Endometrial microvascular endothelial cells (primary cell): ENCODE data around the gene PTPRJ. TPM values are rescaled to one million over a fixed set of nuclear protein-coding genes. Genes with fewer than 3 reads are reported as not detected.

Experiments used
- in situ Hi-C: cut with HindIII; loops from 2 replicates; pipeline ENCODE4 v1.10.0; 2017; ENCODE audit warnings: low sequenced_read_pairs, low pct_unique_long_range_greater_than_20kb; ENCODE audit errors: inconsistent ontology term
- total RNA-seq: library from RNA; depleted of rRNA; stranded (reverse); fragments of >200 nt; gene quantifications from one replicate; pipeline ENCODE4 v1.2.3, GENCODE V29; 2015; ENCODE audit errors: inconsistent ontology term

Gene PTPRJ
- total RNA-seq, 1 donor from 2014 or later, result 10.8 TPM

DNA sequence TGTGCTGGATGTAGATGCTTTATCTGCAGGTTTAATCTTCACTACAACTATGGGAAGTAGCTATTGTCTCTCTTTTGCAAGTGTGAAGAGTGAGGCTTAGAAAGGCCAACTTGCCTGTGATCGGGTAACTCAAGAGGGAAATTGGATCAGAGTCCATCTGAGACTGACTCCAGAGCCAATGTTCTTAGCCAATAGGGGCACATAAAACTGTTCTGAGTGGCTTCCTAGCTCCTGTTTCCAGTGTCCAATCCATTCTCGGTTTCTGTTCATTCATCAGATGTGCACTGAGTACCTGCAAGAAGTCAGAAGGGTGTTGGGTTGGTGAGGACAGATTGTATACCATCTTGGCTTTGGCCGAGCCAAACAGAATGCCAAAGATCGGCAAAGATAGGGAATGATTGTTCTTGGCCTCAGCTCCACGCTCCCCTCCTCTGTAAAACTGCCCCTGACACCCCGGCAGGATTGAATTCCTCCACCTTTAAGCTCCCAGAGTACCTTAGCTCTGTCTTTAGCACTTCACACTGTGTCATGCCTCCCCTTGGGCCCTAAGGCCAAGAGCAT lies 100.0 kb downstream of the PTPRJ start:
- in situ Hi-C loops, result no loop called here

DNA sequence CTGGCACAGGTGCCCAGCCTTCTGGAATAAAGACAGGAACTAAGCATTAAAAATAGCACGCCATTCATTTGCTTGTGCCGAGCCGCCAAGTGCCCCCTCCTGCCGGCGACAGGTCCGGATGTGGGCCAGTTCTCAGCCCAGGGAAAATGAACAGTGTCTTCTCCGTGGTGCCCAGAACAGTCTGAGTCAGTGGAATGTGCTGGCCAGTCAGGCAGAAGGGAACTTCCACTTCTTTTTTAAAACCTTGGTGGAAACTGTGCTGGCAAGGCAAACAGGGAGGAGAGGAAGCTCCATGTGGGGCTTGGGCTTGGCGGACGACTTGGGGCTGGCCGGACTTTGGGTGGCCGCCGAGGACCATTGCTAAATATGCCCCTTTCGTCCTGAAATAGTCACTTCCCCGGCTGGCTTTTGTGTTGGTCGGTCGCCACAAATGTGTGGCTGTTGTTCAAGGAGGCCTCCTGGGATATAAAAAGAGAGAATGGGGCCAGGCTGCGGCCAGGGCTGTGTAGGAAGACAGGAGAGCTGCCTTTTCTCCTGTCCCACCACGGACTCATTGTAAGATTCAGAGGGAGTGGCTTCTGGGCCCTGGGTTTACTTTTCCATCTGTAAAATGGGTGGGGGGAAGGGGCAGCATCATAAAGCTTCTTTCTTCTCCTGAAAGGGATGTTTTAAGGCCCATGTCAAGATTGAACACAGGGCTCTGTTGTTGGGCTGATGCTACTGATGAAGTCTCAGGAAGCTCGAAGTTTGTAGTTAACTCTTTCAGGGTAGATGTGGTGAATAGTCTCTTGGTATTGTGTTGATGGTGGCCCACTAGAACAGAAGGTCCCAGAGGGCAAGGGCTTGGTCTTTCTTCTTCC lies 101.0 kb downstream of the PTPRJ start:
- in situ Hi-C loops, result no loop called here

DNA sequence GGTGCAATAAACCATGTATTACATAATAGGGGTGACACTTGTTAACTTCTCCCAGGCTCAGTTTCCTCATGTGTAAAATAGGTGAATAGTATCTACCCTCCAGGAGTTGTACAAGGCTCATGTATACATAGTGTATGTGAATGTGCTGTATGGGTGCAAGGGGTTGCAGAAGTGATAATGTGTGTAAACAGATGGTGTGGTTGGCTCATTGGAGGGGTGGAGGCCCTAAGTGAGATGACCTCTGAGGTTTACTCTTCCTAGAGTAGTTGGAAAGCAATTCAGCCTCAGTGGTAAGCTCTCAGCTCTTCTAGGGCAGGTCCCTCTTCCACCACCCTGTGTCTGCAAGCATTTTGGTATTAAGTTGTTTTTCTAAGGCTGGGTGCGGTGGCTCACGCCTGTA lies 102.4 kb downstream of the PTPRJ start:
- in situ Hi-C loops, result no loop called here

DNA sequence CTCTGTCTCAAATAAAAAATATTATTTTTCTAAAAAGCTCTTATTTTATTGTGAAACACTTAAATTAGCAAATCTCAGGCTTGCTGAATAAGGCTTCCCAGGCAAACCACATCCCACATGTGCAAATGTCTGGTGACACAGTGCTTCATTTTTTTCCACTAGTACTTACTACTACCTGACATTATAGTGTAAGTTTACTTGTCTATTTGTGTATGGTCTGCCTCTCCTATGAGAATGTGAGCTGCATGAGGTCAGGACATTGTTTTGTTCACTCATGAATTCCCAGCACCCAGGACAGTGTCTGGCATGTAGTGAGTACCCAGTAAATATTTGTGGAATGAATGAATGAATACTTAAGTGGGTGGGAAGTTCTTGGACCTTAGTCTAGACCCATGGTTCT lies 103.1 kb downstream of the PTPRJ start:
- in situ Hi-C loops, result no loop called here

DNA sequence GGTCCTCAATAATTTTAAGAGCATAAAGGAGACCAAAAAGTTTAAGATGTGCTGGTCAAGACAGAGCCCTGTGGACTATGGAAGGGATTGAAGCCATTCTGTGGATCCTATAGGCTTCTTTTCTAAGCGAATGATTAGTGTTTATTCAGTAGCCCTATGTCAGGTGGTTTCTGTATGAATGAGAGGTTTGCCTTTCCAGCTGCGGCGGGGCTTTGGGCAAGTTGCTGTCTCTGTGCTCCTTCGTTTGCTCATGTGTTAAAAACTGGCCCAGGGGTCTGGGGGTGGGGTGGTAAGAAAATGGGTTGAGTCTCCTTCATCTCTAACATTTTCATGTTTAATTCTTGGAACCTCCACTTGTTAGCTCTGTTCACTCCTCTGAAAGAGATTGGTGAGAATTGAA lies 105.3 kb downstream of the PTPRJ start:
- in situ Hi-C loops, result no loop called here

DNA sequence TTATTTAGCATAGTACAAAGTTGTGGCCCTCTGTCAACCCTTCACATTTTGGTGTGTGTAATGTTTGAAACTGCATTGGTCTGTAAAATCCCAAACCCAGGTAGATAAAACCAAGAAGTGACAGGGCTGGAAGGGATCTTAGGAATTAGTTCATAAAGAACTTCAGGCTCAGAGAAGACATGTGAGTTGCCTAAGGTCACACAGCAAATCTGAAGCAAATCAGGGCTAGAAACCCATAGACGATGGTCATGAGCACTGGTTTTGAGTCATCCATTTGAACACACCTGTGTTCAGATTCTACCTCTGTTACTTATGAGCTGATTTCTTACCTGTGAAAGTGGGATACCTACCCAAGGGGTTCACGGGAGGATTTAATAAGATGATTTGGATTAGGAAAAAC lies 107.1 kb downstream of the PTPRJ start:
- in situ Hi-C loops, result no loop called here

DNA sequence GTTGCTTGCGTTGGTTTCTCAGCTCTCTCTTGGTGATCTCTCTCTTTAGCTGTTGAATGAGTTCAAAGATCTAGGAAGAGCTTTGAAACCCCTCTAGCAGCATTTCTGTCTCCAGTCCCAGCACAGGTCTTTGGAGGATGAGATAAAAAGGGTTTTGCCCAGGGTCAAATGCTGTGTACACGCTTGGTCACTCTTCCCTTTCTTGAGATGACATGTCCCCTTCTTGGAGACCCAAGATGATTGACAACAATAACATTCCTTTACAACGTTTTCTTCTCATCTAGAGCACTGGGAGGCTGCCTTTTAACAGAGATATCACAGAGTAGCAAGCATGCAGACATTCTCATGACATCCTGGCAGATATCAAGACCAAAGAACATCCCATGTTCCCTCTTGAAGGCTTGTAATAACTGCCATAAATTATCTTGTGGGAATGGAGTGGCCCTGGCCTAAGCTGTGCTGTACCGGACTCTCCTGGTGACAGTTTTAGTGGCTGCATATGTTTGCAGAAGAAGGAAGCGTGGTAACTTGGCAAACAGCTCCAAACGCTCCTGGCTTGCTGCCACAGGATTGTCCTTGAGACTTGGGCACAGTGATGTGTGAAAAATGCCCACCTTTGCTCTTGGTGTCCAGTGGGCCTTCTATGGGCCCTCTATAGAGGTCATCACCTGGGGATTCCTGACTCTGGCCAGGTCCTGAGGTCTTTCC lies 107.8 kb downstream of the PTPRJ start:
- in situ Hi-C loops, result no loop called here

DNA sequence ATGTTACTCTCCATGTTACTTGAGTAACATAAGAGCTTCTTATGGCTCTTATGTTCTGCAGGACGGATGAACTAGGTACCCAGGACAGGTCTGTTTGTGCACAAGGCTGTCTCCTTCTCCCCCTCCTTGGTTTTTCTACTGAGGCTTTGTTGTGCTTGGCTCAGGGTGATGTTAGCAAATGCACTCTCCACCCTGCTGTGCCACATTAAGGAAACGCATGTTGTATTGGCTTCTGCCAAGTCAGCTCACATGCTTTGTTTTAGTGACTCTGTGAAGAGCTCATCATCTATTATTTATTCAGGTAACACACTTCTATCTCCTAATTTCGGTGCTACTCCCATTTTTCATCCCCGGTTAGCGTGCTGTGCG lies 108.3 kb downstream of the PTPRJ start:
- in situ Hi-C loops, result no loop called here

DNA sequence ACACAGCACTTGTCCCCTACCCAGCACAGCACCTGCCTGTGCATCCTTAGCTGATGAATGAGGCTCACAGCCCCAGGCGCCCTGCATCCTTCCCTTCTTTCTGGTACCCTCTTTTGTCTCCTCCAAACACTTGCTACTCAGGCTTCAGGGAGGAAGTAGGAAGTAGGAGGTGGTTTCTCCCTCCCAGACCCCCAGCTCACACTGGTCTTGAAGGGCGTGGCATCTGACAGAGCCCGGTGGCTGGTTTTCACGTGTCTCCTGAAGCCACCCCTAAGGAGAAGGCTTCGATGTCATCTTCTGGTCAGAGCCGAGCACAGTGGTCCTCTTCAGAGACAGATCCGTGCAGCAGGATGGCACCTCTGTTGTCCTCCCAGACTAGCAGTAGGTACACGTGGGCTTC lies 109.8 kb downstream of the PTPRJ start:
- in situ Hi-C loops, result no loop called here

DNA sequence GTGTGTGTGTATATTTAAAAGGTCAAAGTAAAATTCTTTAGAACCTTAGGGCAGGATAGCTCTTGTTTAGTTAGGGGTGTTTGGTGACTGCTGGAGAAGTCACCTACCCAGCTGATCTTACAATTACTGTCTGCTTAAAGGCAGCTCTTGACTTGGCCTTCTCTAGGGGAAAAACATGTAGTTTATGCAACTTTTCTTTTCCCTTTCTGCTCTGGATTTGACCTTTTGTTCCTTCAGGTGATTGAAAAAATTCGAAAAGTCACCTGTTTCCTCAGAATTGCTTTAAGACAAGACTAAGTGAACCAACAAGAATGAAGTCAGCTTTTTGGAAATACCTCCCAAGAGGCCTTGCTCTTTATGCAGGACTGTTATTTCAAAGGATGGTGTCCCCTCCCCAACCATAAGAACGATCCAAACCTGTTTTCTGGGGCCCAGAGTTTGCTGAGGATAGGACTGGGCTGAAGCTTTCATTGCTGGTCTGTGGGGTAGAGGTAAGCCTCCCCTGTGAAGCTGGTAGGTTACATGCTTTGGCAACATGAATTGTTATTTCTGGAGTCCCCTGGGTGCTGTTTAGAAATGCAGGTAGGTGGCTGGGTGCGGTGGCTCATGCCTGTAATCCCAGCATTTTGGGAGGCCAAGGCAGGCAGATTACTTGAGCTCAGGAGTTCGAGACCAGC lies 111.2 kb downstream of the PTPRJ start:
- in situ Hi-C loops, result no loop called here

DNA sequence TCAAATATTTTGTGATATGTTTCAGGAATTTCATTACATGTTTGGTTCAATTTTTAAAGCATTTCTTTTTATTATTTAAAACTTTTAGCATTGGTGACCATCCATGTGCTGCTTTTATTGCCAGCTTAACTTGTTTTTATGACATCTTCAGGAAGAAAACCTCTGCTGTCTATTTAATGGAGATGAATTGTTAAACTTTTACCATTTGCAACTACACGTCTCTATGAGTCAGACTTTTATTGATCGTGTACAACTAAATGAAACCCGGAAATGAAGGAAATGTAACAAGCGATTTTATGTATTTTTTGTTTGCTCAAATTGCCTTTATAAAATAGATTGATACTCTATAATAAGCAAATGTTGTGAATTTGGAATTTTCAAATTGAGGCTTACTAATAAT lies 113.0 kb downstream of the PTPRJ start:
- in situ Hi-C loops, result no loop called here

DNA sequence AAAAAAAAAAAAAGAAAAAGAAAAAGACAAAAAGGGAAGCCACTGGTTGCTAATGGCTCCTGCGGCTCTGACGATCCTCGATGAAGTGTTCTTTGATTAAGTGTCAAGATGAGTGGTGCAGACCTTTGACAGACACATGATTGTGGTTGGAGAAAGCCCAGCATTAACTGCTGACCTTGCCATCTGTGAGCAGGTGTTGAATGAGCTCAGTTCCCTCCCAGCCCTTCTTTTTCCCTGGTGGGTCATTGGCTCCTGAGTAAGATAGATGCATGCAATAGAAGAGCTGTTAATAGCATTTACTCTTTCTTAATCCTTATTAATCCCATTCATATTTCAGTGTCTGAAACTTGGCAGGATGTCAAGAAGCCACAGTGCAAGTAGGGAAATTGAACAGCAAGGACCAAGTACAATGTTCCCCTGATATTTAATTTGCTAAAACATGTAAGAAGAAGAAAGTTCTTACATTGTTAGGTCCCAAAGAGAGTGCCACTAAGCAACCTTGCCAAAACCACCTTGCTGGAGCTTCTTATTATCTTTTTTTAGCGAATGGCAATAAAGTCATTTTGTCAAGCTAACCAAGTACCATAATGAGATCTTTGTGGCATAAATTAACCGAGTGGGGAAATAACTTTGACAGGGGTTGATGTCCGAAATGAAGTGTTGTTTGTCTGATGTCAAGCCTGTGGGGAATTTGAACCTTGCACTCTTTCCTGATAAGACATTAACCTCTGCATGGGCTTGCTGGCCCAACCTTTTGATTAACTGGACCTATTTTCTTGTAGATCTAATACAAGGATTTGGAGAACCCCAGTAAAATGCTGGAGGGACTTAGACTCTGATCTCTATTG lies 113.7 kb downstream of the PTPRJ start:
- in situ Hi-C loops, result no loop called here

DNA sequence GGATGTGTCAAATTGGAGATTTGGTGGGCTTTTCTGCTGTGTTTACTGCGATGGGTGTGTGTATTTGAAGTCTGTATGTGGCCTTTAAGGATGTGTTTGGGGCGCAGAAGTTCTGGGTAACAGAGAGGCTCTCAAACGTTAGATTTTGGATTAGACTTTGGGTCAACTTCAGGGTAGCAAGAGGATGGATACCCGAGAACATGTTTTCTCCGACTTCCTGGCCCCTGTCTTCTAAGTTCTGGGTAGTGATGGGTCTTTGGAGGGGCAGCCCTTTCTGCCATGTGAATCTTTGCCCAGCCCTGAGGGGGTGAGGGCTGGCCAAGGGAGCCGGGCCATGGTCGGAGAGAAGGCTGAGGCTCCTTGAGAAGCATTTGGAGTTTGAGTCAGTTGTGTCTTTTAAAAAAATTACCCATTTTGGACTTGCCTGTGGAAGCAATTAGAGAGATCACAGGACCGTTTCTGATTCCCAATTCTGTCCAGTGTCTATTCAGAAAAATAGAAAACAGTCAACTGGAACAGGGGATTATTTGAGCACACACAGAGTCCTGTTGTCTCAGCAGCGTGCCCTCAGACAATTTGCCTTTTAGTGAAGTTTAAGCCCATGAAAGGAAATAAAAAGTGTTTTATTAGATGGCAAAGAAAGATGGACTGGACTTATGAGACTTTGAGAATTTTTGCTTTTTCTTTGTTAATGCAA lies 114.4 kb downstream of the PTPRJ start:
- in situ Hi-C loops, result no loop called here

DNA sequence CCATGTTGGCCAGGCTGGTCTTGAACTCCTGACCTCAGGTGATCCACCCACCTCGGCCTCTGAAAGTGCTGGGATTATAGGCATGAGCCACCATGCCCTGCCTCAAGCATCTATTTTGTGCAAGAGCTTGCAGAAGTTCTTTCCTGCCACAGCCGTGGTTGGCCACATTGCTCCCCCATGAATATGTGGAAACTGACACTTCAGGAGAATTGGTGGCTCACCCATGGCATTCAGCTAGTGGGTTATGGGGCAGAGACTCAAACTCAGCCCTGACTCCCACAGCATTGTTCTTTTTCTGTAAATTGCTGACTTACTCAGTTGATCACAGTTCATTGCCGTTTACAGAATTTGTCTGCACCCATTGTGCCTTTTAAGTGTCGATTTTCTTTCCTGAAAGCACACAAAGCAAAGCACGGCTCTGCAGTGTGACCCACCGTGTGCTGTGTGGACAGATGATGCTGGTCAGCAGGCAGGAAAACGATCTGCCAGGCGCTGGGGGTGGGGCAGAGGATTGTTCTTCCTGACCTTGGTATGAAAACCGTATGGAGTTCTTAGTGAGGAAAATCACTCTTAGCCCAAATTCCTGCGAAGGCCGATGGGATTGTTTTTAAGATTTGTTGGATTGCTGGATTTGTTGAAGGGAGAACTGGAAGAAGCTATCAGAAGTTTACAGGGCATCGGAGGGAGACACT lies 115.6 kb downstream of the PTPRJ start:
- in situ Hi-C loops, result no loop called here

DNA sequence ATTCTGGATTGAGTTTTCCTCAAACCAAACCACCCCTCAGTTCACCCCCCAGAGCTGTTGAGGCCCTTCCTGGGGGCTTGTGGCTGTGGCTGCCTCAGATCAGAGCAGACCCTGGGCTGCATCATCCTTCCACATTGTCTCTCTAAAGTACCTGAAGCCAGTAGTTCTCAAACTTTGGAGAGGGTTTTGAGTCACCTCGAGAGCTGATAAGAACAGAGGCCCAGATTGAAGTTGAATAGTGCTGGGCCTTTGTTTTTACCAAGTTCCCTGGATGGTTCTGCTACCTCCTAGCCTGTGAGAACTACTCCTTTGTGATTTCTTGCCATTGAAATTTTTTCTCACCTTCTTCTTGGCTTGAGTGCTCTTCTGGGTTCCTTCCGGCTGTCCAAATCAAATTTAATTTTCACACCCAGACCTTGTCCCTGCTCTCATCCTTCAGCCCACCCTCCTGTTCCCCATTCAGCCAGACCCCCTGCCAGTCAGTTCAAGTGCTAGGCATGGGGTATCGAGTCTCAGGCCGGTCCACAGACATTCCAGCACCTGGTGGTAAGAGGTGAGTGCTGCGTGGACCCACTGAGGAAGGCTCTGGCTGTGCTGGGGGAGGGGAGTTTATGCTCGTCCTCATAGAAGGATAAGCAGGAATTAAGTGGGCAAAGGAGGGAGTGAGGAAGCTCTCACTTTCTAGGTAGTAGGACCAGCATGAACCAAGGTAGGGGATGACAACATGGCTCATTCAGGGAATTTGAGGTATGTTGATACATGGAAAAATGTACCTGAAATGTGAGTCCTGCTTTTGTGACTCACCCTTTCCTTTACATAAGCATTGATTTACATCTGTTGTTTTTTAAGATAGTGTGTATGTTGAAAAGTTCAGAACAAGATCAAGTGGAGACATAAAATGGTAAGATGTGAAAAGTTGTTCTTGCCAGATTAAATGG lies 116.5 kb downstream of the PTPRJ start:
- in situ Hi-C loops, result no loop called here

DNA sequence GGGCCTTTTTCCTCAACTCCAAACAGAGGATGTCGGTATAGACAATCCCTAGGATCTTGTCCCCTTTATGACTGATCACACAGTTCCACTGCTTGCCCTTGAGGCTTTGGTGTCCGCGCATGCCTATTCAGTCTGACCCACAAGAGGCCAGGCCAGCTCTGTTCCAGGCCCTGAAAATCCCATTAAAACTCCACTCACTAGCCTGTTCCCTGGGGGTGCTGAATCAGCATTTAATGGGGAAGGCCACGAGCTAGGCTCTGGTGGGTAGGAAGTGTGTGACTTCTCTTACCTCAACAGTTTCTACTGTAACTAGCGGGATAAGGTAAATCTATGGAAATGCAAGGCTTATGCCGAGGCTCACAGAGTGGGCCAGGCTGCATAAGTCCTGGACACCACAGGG lies 117.7 kb downstream of the PTPRJ start:
- in situ Hi-C loops, result no loop called here
